WI38 (cell line): ENCODE measurements around the gene VPS37B.

ENCODE experiments used
- H3K4me3 ChIP-seq: 2 replicates; pipeline ENCODE4 v1.5.1; 2011; ENCODE audit warnings: low read depth, mild to moderate bottlenecking, control low read depth, low read length
- CTCF ChIP-seq: IDR thresholded peaks from 2 replicates; pipeline ENCODE4 v1.5.1; 2012; ENCODE audit warnings: low read depth, mild to moderate bottlenecking, control low read depth, low read length

VPS37B gene

GRCh38 chr12:122872815-122873361 lies 23.0 kb downstream of the VPS37B start:
- no peak overlapping the region for H3K4me3 ChIP-seq
- TF ChIP-seq CTCF, result no peak

GRCh38 chr12:122871851-122872780 lies 23.8 kb downstream of the VPS37B start:
- peak overlapping the region; percentile 26; the same call in 1 of the 2 replicates for H3K4me3 ChIP-seq
- no peak for TF ChIP-seq CTCF

- no peak for TF ChIP-seq CTCF
- peak overlapping the region; percentile 26; the same call in 1 of the 2 replicates for H3K4me3 ChIP-seq
These were observed 24.9 kb downstream of the VPS37B start for GRCh38 chr12:122870867-122871664.

GRCh38 chr12:122870163-122870842 lies 25.6 kb downstream of the VPS37B start:
- TF ChIP-seq CTCF, result no peak
- no peak overlapping the region for H3K4me3 ChIP-seq

GRCh38 chr12:122869207-122869973 lies 26.5 kb downstream of the VPS37B start:
- no peak overlapping the region for H3K4me3 ChIP-seq
- no peak for TF ChIP-seq CTCF

GRCh38 chr12:122868471-122869177 lies 27.3 kb downstream of the VPS37B start:
- H3K4me3 ChIP-seq, result no peak overlapping the region
- TF ChIP-seq CTCF, result no peak
